Activated T-helper 1 cell treated with anti-CD3 and anti-CD28 coated beads, Interleukin-12 subunit alpha, Interleukin-12 subunit beta, Interleukin-2, Interleukin-4 antibody, amounts not matched to agents 30 ng/mL and 10 ng/mL and 1 ng/mL, durations not matched to agents 14 hours and 24 hours and 36 hours (primary cell): Measurements from ENCODE around the gene CCDC73. TPM values are rescaled to one million over a fixed set of nuclear protein-coding genes. Genes with fewer than 3 reads are reported as not detected.
"Not testable (repeated sequence)": the region's sequence is repeated elsewhere in the genome, so short reads cannot be mapped to it uniquely, and the experiment has no call there.

ENCODE experiments used
- DNase-seq: peaks from one replicate; pipeline ENCODE4 v3.0.0; 2021; ENCODE audit warnings: low spot score
- H3K27ac Mint-ChIP-seq: one replicate; pipeline ENCODE4 v1.8.0; 2021; ENCODE audit warnings: mild to moderate bottlenecking, mixed read lengths
- H3K27me3 Mint-ChIP-seq: one replicate; pipeline ENCODE4 v1.8.0; 2022; ENCODE audit warnings: mild to moderate bottlenecking, moderate library complexity, mixed read lengths; ENCODE audit not compliant: insufficient read depth
- H3K36me3 Mint-ChIP-seq: one replicate; pipeline ENCODE4 v1.8.0; 2021; ENCODE audit warnings: low read depth, mixed read lengths
- H3K4me1 Mint-ChIP-seq: one replicate; pipeline ENCODE4 v1.8.0; 2021; ENCODE audit warnings: low read depth, mixed read lengths
- H3K4me3 Mint-ChIP-seq: one replicate; pipeline ENCODE4 v1.8.0; 2021; ENCODE audit warnings: mild to moderate bottlenecking, moderate library complexity, mixed read lengths
- H3K9me3 Mint-ChIP-seq: one replicate; pipeline ENCODE4 v1.8.0; 2021; ENCODE audit warnings: mixed read lengths
- intact Hi-C: fragments of 100-400 bp; cut with micrococcal nuclease; formaldehyde crosslinking; loops from one replicate; pipeline ENCODE4 v1.15.1; 2024
- total RNA-seq: library from RNA; stranded (reverse); gene quantifications from 2 replicates; pipeline ENCODE4 v1.2.3, GENCODE V29; 2022

The CCDC73 gene
- total RNA-seq, 1 donor from 2014 or later = 0.05 TPM

- Mint-ChIP-seq H3K36me3 (peaks cover 58% of the 10 kb centered on the region), H3K4me1 (peaks cover 31% of the 10 kb centered on the region), H3K27ac (peak overlapping the region; percentile 61)
- intact Hi-C loops, H3K9me3 Mint-ChIP-seq, H3K4me3 Mint-ChIP-seq, H3K27me3 Mint-ChIP-seq, DNase-seq: not testable (repeated sequence)
Observed at GRCh38 chr11:32596114-32596513, 198.3 kb downstream of the CCDC73 start.

DNA sequence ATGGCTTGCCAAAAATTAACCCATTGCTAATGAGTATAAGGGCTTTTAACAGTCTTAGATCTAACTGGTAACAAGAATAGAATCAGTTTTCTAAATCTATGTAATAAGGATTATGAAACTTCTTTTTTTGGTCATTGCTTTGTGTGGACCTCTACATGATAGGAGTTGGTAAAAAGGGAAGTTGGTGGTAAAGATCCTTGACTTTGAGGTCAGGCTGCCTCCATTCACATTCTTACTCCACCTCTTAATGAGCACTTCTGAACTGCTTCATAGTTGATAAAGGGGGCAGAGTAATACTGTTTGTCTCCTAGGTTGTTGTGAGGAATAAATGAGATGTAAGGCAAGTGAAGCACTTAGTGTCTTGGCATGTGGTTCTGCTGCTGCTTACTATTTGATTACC is 200.2 kb downstream of the CCDC73 start:
- no peaks in the 10 kb centered on the region for H3K9me3 Mint-ChIP-seq
- no peaks in the 10 kb centered on the region for H3K27me3 Mint-ChIP-seq
- no peak overlapping the region for H3K27ac Mint-ChIP-seq
- H3K4me3 Mint-ChIP-seq = no peak overlapping the region
- no peak for DNase-seq
- peaks cover 31% of the 10 kb centered on the region for H3K4me1 Mint-ChIP-seq
- peaks cover 61% of the 10 kb centered on the region for H3K36me3 Mint-ChIP-seq
- intact Hi-C loops = no loop called here

DNA sequence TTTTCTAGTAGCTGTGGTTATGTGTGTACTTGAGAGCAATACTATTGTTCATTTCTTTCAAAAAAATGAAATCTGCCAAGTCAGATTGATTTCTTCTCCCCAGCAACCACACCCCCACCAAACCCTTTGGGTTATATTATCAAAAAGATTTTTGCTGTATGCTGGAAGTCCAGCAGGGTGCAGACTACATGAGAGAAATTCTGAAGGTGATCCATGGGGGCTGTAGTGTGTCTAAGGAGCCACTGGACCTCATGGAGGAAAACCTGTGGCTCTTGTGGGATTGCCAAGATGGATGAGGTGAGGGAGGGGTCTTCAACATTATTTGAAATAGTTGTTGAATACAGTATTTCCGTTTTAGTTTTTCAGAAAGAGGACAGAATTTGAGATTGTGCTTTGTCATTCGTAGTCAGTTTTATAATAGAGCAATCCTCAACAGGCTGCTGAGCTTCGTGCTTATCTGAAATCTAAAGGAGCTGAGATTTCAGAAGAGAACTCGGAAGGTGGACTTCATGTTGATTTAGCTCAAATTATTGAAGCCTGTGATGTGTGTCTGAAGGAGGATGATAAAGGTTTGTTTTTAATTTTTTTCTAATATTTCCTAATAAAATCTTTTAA is 207.8 kb downstream of the CCDC73 start:
- peaks cover 40% of the 10 kb centered on the region for H3K4me1 Mint-ChIP-seq
- no peaks in the 10 kb centered on the region for H3K9me3 Mint-ChIP-seq
- peak overlapping the region; percentile 98 for H3K4me3 Mint-ChIP-seq
- H3K27me3 Mint-ChIP-seq = no peaks in the 10 kb centered on the region
- DNase-seq = no peak
- H3K27ac Mint-ChIP-seq = no peak overlapping the region
- intact Hi-C loops = loop anchor here (5.0 to 10.0 kb wide), 5 partner anchors 241 to 1518 kb away; partner anchors contain the start of genes C11orf91, NAT10, PRRG4 and TCP11L1
- H3K36me3 Mint-ChIP-seq = peaks cover 39% of the 10 kb centered on the region

DNA sequence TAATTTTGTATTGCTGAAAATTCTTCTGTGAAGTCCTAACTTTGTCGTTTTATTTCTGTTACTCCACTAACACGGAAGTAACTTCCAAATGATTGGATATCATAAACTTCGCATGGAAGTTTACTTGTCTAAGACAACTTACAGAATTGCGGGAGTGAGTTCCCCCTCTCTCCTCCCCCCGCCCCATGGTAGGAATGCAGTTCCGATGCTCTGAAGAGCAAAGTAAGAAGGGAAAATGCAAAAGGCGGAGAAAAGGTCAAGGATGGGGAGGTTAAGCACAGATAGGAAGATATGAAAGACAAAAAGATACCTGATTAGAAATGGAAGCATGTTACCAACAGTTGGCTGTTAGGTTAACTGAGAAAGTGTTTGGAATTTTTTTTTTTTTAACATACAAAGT is 209.5 kb downstream of the CCDC73 start:
- peaks cover 40% of the 10 kb centered on the region for H3K4me1 Mint-ChIP-seq
- H3K4me3 Mint-ChIP-seq = peak overlapping the region; percentile 98
- H3K36me3 Mint-ChIP-seq = peaks cover 31% of the 10 kb centered on the region
- intact Hi-C loops = loop anchor here (2.0 to 10.0 kb wide), 10 partner anchors 16 to 1520 kb away; partner anchors contain the start of genes C11orf91, DCDC1, DNAJC24 and NAT10
- no peak for DNase-seq
- no peaks in the 10 kb centered on the region for H3K9me3 Mint-ChIP-seq
- no peaks in the 10 kb centered on the region for H3K27me3 Mint-ChIP-seq
- H3K27ac Mint-ChIP-seq = peak overlapping the region; percentile 98

DNA sequence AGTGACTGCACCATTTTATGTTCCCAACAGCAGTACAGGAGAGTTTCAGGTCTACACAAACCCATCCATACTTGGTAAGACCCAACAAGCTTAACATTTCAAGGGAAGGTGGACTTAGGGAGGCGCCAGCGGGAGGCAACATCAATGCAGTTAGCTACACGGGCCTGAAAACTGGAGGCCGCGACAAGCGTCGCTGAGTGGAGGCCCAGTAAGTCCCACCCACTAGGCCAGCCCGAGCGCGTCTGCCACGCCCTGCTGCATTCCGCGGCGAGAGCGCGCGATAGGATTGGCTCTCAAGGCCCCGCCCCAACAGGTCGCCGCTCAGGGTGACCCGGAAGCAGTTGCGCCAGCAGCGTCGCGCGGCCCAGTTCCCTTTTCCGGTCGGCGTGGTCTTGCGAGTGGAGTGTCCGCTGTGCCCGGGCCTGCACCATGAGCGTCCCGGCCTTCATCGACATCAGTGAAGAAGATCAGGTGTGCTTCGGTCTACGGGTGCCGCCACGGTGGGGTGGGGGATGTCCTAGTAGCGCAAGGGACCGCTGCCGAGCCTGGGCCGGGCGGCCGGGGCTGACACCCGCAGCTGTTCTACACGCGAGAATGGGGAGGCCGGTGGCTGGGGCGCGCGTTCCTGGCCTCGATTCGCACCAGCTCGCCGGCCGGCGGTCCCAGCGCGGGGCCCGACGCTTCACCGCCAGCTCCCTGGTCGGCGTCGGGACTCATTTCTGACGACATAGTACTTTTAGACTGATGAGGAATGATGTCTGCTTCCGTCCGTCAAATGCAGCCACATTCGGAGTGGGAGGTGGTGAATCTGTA is 210.8 kb downstream of the CCDC73 start, which contains the start of gene EIF3M:
Gene EIF3M (plus strand): TSS at position 373 of the 813 bp plus-strand sequence. CDS start 57 bp downstream, at position 430.
- Mint-ChIP-seq H3K9me3 (no peaks in the 10 kb centered on the region), H3K4me1 (peaks cover 38% of the 10 kb centered on the region), H3K27me3 (no peaks in the 10 kb centered on the region), H3K36me3 (peaks cover 25% of the 10 kb centered on the region), H3K4me3 (peak within 1 kb of the TSS; percentile 98), H3K27ac (peak within 1 kb of the TSS; percentile 98)
- DNase-seq = peak; percentile 94
- intact Hi-C loops = loop anchor here (1.0 to 10.0 kb wide), 13 partner anchors 17 to 1521 kb away; partner anchors contain the start of genes C11orf91, CSTF3, DCDC1 and DNAJC24

DNA sequence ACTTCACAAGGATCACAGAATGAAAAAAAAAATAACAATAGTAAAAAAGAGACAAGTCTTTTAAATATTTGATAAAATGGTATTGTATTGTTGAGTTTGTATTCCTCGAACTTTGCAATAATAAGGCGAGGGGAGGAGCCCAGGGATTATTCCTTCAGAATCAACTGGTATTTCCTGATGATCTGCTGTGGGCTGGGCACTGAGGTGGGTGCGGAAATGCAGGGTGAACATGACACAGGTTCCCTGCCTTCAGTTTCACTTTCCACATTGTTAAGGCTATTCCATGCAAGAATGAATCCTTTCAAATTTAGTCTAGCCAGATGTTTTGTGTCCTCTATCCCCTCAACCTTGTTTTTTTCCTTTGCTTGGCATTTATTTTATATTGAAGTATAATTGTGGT is 212.9 kb downstream of the CCDC73 start:
- peaks cover 19% of the 10 kb centered on the region for H3K36me3 Mint-ChIP-seq
- H3K9me3 Mint-ChIP-seq = no peaks in the 10 kb centered on the region
- intact Hi-C loops = loop anchor here (5.0 to 10.0 kb wide), 7 partner anchors 311 to 1523 kb away; partner anchors contain the start of genes C11orf91, DCDC1, DNAJC24 and NAT10
- H3K4me1 Mint-ChIP-seq = peaks cover 22% of the 10 kb centered on the region
- no peak overlapping the region for H3K4me3 Mint-ChIP-seq
- H3K27ac Mint-ChIP-seq = no peak overlapping the region
- DNase-seq = no peak
- peaks cover 2% of the 10 kb centered on the region for H3K27me3 Mint-ChIP-seq

GRCh38 chr11:32580967-32581366 is 213.5 kb downstream of the CCDC73 start:
- DNase-seq = no peak
- H3K27me3 Mint-ChIP-seq = peaks cover 2% of the 10 kb centered on the region
- H3K9me3 Mint-ChIP-seq = no peaks in the 10 kb centered on the region
- peaks cover 18% of the 10 kb centered on the region for H3K4me1 Mint-ChIP-seq
- no peak overlapping the region for H3K4me3 Mint-ChIP-seq
- H3K36me3 Mint-ChIP-seq = peaks cover 16% of the 10 kb centered on the region
- no peak overlapping the region for H3K27ac Mint-ChIP-seq
- intact Hi-C loops = loop anchor here (5.0 to 10.0 kb wide), 7 partner anchors 311 to 1524 kb away; partner anchors contain the start of genes C11orf91, DCDC1, DNAJC24 and NAT10

GRCh38 chr11:32576456-32576855 is 218.0 kb downstream of the CCDC73 start:
- Mint-ChIP-seq H3K36me3 (no peaks in the 10 kb centered on the region), H3K9me3 (no peaks in the 10 kb centered on the region), H3K27me3 (peaks cover 8% of the 10 kb centered on the region), H3K4me3 (no peak overlapping the region), H3K4me1 (peaks cover 3% of the 10 kb centered on the region), H3K27ac (no peak overlapping the region)
- no peak for DNase-seq
- intact Hi-C loops = no loop called here

DNA sequence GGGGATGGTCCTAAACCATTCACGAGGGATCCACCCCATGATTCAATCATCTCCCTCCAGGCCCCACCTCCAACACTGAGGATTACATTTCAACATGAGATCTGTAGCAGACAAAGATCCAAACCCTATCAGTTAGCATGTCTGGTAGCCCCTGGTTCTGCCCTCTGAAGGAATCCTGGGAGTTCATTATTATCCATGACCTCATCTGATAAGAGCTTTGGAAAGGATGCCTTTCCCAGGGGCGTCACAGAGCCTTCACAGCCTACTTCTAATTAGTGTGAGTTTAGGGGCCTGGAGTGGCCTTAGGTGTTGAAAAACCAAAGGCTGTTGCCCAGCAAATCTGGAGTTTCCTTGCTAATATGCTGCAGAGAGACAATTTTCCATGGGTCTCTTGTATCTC is 219.4 kb downstream of the CCDC73 start:
- Mint-ChIP-seq H3K27me3 (peaks cover 10% of the 10 kb centered on the region), H3K27ac (no peak overlapping the region), H3K4me3 (no peak overlapping the region), H3K4me1 (peaks cover 6% of the 10 kb centered on the region), H3K9me3 (no peaks in the 10 kb centered on the region), H3K36me3 (no peaks in the 10 kb centered on the region)
- DNase-seq = no peak
- intact Hi-C loops = no loop called here

GRCh38 chr11:32574421-32574820 is 220.0 kb downstream of the CCDC73 start:
- H3K27ac Mint-ChIP-seq = no peak overlapping the region
- intact Hi-C loops = no loop called here

DNA sequence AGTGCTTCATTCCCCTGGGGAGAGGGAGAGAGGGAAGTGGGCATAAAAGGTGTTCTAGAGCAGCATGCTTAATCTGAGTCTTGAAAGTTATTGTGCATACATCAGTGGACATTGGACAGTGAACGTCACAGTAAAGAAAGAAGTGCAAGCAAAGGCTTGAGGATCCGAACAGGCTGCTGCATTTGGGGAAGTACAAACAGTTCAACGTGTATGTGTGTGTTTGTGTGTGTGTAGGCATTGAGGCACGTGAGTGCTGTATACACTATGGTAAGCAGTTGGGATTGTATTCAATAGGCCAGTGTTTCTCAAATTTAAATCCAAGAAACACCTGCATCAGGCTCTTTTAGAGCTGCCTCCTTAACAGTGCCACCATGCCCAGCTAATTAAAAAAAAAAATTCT is 221.2 kb downstream of the CCDC73 start:
- H3K27ac Mint-ChIP-seq = no peak overlapping the region
- DNase-seq = no peak
- H3K4me1 Mint-ChIP-seq = peaks cover 6% of the 10 kb centered on the region
- no peak overlapping the region for H3K4me3 Mint-ChIP-seq
- intact Hi-C loops = no loop called here
- peaks cover 8% of the 10 kb centered on the region for H3K27me3 Mint-ChIP-seq
- no peaks in the 10 kb centered on the region for H3K9me3 Mint-ChIP-seq
- H3K36me3 Mint-ChIP-seq = no peaks in the 10 kb centered on the region

More at GRCh38 chr11:32574421-32574820, 220.0 kb downstream of the CCDC73 start:
- H3K27me3 Mint-ChIP-seq = peaks cover 10% of the 10 kb centered on the region
- H3K36me3 Mint-ChIP-seq = no peaks in the 10 kb centered on the region
- DNase-seq = no peak
- peaks cover 6% of the 10 kb centered on the region for H3K4me1 Mint-ChIP-seq
- H3K9me3 Mint-ChIP-seq = no peaks in the 10 kb centered on the region
- no peak overlapping the region for H3K4me3 Mint-ChIP-seq

DNA sequence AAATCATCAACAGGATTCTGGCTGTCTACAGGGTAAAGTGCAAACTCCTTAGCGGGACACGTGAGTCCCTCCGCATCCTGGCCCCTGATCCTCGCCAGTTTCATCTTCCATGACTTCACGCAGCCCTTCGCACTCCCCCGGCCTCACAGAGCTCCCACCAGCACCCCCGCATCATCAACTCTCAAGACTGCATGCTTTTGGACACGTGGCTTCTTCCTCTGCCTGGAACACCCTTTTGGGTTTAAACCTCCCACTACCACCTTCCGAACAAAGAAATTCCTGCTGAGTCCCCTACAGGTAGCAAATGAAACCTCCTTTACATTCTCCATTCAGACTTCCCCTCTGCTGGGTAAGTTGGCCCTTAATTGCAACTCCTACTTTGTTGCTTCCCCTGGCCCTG is 223.4 kb downstream of the CCDC73 start:
- H3K9me3 Mint-ChIP-seq = no peaks in the 10 kb centered on the region
- H3K27me3 Mint-ChIP-seq = peaks cover 7% of the 10 kb centered on the region
- intact Hi-C loops = no loop called here
- no peak overlapping the region for H3K27ac Mint-ChIP-seq
- DNase-seq = no peak
- no peak overlapping the region for H3K4me3 Mint-ChIP-seq
- H3K36me3 Mint-ChIP-seq = no peaks in the 10 kb centered on the region
- H3K4me1 Mint-ChIP-seq = peaks cover 18% of the 10 kb centered on the region
